Endothelial cell of umbilical vein (primary cell): ENCODE measurements around the gene ZNF524.

Experiments used
- CTCF ChIP-seq, 2 donors: IDR thresholded peaks; 1 replicate in 1 of 2; 2 replicates in 1 of 2; pipeline ENCODE4 v1.5.1; 2011; ENCODE audit warnings: low read length in 2 of 2, mild to moderate bottlenecking in 2 of 2, moderate library complexity in 2 of 2, control low read depth in 1 of 2, inconsistent platforms in 1 of 2, low read depth in 1 of 2; ENCODE audit not compliant: insufficient read depth in 1 of 2; ENCODE audit errors: extremely low read depth in 1 of 2
- EZH2 ChIP-seq: IDR thresholded peaks from 2 replicates; pipeline ENCODE4 v1.6.1; 2012; ENCODE audit warnings: borderline replicate concordance, low read depth, mild to moderate bottlenecking, moderate library complexity, low read length, inconsistent platforms; ENCODE audit not compliant: severe bottlenecking
- FOS ChIP-seq: IDR thresholded peaks from 2 replicates; pipeline ENCODE4 v1.6.1; 2011; ENCODE audit warnings: mild to moderate bottlenecking, low read length, moderate library complexity, borderline replicate concordance; ENCODE audit not compliant: insufficient read depth
- GATA2 ChIP-seq: IDR thresholded peaks from 2 replicates; pipeline ENCODE4 v1.7.0; 2011; ENCODE audit warnings: low read depth, mild to moderate bottlenecking, moderate library complexity, mixed read lengths, low read length; ENCODE audit not compliant: insufficient read length, insufficient read depth
- JUN ChIP-seq: IDR thresholded peaks from 2 replicates; pipeline ENCODE4 v1.6.1; 2011; ENCODE audit warnings: borderline replicate concordance, low read depth; ENCODE audit not compliant: insufficient read length, insufficient read depth
- MYC ChIP-seq: IDR thresholded peaks from one replicate; pipeline ENCODE4 v1.6.1; 2011; ENCODE audit warnings: mild to moderate bottlenecking, low read depth, low read length
- POLR2A ChIP-seq: IDR thresholded peaks from 2 replicates; pipeline ENCODE4 v1.6.1; 2012; ENCODE audit warnings: low read depth, mild to moderate bottlenecking, control low read depth, low read length
- POLR2AphosphoS5 ChIP-seq: IDR thresholded peaks from 2 replicates; pipeline ENCODE4 v1.6.1; 2012; ENCODE audit warnings: low read depth, mild to moderate bottlenecking, control low read depth, low read length, moderate library complexity; ENCODE audit not compliant: insufficient read depth
- TF ChIP-seq, protein P1 (sequence below): IDR thresholded peaks from 2 replicates; pipeline ENCODE4 v1.6.1; 2011; ENCODE audit not compliant: insufficient read depth, insufficient read length

- TF ChIP-seq POLR2A (no peak), MYC (no peak), CTCF (IDR thresholded peaks at IDR 0.05; ENCODE audit: extremely low read depth in 1 of 2, insufficient read depth in 1 of 2, low read depth in 1 of 2, low read length in 2 of 2) (no peak), FOS (no peak), EZH2 (no peak), POLR2AphosphoS5 (no peak), GATA2 (no peak), JUN (no peak)
- TF ChIP-seq, protein P1, sequence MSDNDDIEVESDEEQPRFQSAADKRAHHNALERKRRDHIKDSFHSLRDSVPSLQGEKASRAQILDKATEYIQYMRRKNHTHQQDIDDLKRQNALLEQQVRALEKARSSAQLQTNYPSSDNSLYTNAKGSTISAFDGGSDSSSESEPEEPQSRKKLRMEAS = no peak
Measured at GRCh38 chr19:55593096-55593772, 6.9 kb upstream of the ZNF524 start.
